WTC11 (cell line): ENCODE data around the gene RSPH3. TPM values are rescaled to one million over a fixed set of nuclear protein-coding genes. Genes with fewer than 3 reads are reported as not detected.

Source experiments
- ATAC-seq: fragments of 200-7000 bp; cut with Tn5 transposase; 2 replicates; pipeline ENCODE4 v1.10.0; 2021; ENCODE audit warnings: mild to moderate bottlenecking, moderate library complexity
- CTCF ChIA-PET: fragments of 300-600 bp; sonication (Branson Sonifier 250); formaldehyde crosslinking; loops from one replicate; lab custom pipeline; 2021; ENCODE audit warnings: antibody characterized with exemption; lab: Charles Lee
- POLR2A ChIA-PET: fragments of 350-600 bp; sonication (Branson Sonifier 250); formaldehyde crosslinking; loops from one replicate; lab custom pipeline; 2021; ENCODE audit warnings: antibody characterized with exemption; lab: Charles Lee
- DNase-seq: peaks from one replicate; pipeline ENCODE4 v3.0.0; 2021; ENCODE audit warnings: low spot score
- H3K27ac Mint-ChIP-seq: 2 replicates; pipeline ENCODE4 v1.8.0; 2021; ENCODE audit warnings: mixed read lengths
- H3K27me3 Mint-ChIP-seq: 2 replicates; pipeline ENCODE4 v1.8.0; 2021; ENCODE audit warnings: low read depth, mild to moderate bottlenecking, moderate library complexity, mixed read lengths
- H3K36me3 Mint-ChIP-seq: 2 replicates; pipeline ENCODE4 v1.8.0; 2021; ENCODE audit warnings: mixed read lengths
- H3K4me1 Mint-ChIP-seq: 2 replicates; pipeline ENCODE4 v1.8.0; 2022; ENCODE audit warnings: mixed read lengths
- H3K4me3 Mint-ChIP-seq: 2 replicates; pipeline ENCODE4 v1.8.0; 2021; ENCODE audit warnings: mild to moderate bottlenecking, moderate library complexity, mixed read lengths
- H3K9me3 Mint-ChIP-seq: 2 replicates; pipeline ENCODE4 v1.8.0; 2021; ENCODE audit warnings: mixed read lengths
- ESRRA ChIP-seq: sonication (generic); formaldehyde crosslinking; IDR thresholded peaks from 2 replicates; pipeline ENCODE4 v1.8.1; 2022; ENCODE audit warnings: mild to moderate bottlenecking, missing genetic modification reagents, borderline replicate concordance
- ETV6 ChIP-seq: sonication (generic); formaldehyde crosslinking; IDR thresholded peaks from 2 replicates; pipeline ENCODE4 v1.8.1; 2022; ENCODE audit warnings: mild to moderate bottlenecking, missing genetic modification reagents
- GABPB1 ChIP-seq: sonication (generic); formaldehyde crosslinking; IDR thresholded peaks from 2 replicates; pipeline ENCODE4 v1.8.1; 2023; ENCODE audit warnings: mild to moderate bottlenecking, missing genetic modification reagents
- GTF2I ChIP-seq: fragments of 250-450 bp; sonication (Bioruptor Pico); conservative IDR thresholded peaks from 2 replicates; pipeline ENCODE4 v1.4.0; 2021; ENCODE audit warnings: mild to moderate bottlenecking
- KAT7 ChIP-seq: sonication (generic); formaldehyde crosslinking; IDR thresholded peaks from 2 replicates; pipeline ENCODE4 v1.8.1; 2023; ENCODE audit warnings: missing genetic modification reagents, mild to moderate bottlenecking, borderline replicate concordance
- NR2C2 ChIP-seq: sonication (generic); formaldehyde crosslinking; IDR thresholded peaks from 2 replicates; pipeline ENCODE4 v1.8.0; 2022; ENCODE audit warnings: mild to moderate bottlenecking, missing genetic modification reagents
- OVOL2 ChIP-seq: fragments of 250-450 bp; sonication (Bioruptor Pico); IDR thresholded peaks from 2 replicates; pipeline ENCODE4 v1.9.0; 2021; ENCODE audit warnings: mild to moderate bottlenecking, borderline replicate concordance
- TEAD1 ChIP-seq: sonication (generic); formaldehyde crosslinking; IDR thresholded peaks from 2 replicates; pipeline ENCODE4 v1.8.0; 2022; ENCODE audit warnings: mild to moderate bottlenecking, missing genetic modification reagents
- total RNA-seq: library from RNA; stranded (reverse); gene quantifications from 3 replicates; pipeline ENCODE4 v1.2.3, GENCODE V29; 2021
- TF ChIP-seq, protein P1 (sequence below): fragments of 200-600 bp; IDR thresholded peaks from 2 replicates; pipeline ENCODE4 v1.8.0; 2022; ENCODE audit warnings: antibody characterized with exemption
- TF ChIP-seq, protein P2 (sequence below): sonication (generic); formaldehyde crosslinking; IDR thresholded peaks from 2 replicates; pipeline ENCODE4 v1.8.1; 2022; ENCODE audit warnings: low read depth, mild to moderate bottlenecking, moderate library complexity, missing genetic modification reagents, borderline replicate concordance
- TF ChIP-seq, protein P3 (sequence below): fragments of 250-450 bp; sonication (Bioruptor Pico); IDR thresholded peaks from 2 replicates; pipeline ENCODE4 v1.8.0; 2021; ENCODE audit warnings: mild to moderate bottlenecking
- TF ChIP-seq, protein P4 (sequence below): sonication (generic); formaldehyde crosslinking; IDR thresholded peaks from 2 replicates; pipeline ENCODE4 v1.8.0; 2022; ENCODE audit warnings: mild to moderate bottlenecking, missing genetic modification reagents
- TF ChIP-seq, protein P5 (sequence below): fragments of 250-450 bp; sonication (Bioruptor Pico); IDR thresholded peaks from 2 replicates; pipeline ENCODE4 v2.1.2; 2022; ENCODE audit warnings: mild to moderate bottlenecking, moderate library complexity
- TF ChIP-seq, protein P6 (sequence below): sonication (generic); formaldehyde crosslinking; IDR thresholded peaks from 2 replicates; pipeline ENCODE4 v1.8.1; 2022; ENCODE audit warnings: mild to moderate bottlenecking, moderate library complexity, missing genetic modification reagents
- TF ChIP-seq, protein P7 (sequence below): fragments of 250-450 bp; sonication (Bioruptor Pico); IDR thresholded peaks from 2 replicates; pipeline ENCODE4 v1.9.0; 2021; ENCODE audit warnings: moderate library complexity, mild to moderate bottlenecking, inconsistent platforms, borderline replicate concordance
- TF ChIP-seq, protein P8 (sequence below): fragments of 250-450 bp; sonication (Bioruptor Pico); conservative IDR thresholded peaks from 2 replicates; pipeline ENCODE4 v1.9.0; 2021; ENCODE audit warnings: mild to moderate bottlenecking

Gene RSPH3
- total RNA-seq, 1 experiment from 2014 or later: 3.2 TPM

DNA sequence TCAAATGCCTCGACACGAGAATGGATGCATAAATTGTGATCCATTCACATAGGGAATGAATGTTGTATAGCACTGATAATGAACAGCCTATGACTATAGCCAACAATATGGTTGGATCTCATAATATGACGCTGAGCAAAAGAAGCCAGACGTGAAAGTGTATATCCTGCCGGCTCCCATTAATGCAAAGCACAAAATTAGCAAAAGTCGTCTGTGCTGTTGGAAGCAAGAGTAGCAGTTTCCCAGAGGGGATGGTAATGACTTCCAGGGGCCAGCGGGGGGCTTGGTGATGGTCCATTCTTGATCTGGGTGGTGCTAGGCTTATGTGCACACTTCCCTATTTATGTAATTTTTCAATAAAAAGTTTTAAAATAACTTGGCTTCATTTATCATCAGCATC, 45.8 kb upstream of the RSPH3 start:
- no peak overlapping the region for H3K27ac Mint-ChIP-seq
- H3K36me3 Mint-ChIP-seq: no peaks in the 10 kb centered on the region
- H3K27me3 Mint-ChIP-seq: no peaks in the 10 kb centered on the region; the same call in 1 of the 2 replicates
- H3K4me1 Mint-ChIP-seq: peaks cover 29% of the 10 kb centered on the region
- TF ChIP-seq, protein P1, sequence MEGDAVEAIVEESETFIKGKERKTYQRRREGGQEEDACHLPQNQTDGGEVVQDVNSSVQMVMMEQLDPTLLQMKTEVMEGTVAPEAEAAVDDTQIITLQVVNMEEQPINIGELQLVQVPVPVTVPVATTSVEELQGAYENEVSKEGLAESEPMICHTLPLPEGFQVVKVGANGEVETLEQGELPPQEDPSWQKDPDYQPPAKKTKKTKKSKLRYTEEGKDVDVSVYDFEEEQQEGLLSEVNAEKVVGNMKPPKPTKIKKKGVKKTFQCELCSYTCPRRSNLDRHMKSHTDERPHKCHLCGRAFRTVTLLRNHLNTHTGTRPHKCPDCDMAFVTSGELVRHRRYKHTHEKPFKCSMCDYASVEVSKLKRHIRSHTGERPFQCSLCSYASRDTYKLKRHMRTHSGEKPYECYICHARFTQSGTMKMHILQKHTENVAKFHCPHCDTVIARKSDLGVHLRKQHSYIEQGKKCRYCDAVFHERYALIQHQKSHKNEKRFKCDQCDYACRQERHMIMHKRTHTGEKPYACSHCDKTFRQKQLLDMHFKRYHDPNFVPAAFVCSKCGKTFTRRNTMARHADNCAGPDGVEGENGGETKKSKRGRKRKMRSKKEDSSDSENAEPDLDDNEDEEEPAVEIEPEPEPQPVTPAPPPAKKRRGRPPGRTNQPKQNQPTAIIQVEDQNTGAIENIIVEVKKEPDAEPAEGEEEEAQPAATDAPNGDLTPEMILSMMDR: 0 out of 2 replicates have a peak, but pooled peaks have one; percentile 9
- TF ChIP-seq NR2C2 (CRISPR knock-in tag) (no peak), GABPB1 (CRISPR knock-in tag) (no peak)
- TF ChIP-seq, protein P2, sequence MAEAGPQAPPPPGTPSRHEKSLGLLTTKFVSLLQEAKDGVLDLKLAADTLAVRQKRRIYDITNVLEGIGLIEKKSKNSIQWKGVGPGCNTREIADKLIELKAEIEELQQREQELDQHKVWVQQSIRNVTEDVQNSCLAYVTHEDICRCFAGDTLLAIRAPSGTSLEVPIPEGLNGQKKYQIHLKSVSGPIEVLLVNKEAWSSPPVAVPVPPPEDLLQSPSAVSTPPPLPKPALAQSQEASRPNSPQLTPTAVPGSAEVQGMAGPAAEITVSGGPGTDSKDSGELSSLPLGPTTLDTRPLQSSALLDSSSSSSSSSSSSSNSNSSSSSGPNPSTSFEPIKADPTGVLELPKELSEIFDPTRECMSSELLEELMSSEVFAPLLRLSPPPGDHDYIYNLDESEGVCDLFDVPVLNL (CRISPR knock-in tag): no peak
- ChIA-PET POLR2A (no interaction called here), CTCF (no interaction called here)
- ATAC-seq: no peak
- DNase-seq: no peak
- H3K9me3 Mint-ChIP-seq: no peaks in the 10 kb centered on the region
- H3K4me3 Mint-ChIP-seq: no peak overlapping the region

DNA sequence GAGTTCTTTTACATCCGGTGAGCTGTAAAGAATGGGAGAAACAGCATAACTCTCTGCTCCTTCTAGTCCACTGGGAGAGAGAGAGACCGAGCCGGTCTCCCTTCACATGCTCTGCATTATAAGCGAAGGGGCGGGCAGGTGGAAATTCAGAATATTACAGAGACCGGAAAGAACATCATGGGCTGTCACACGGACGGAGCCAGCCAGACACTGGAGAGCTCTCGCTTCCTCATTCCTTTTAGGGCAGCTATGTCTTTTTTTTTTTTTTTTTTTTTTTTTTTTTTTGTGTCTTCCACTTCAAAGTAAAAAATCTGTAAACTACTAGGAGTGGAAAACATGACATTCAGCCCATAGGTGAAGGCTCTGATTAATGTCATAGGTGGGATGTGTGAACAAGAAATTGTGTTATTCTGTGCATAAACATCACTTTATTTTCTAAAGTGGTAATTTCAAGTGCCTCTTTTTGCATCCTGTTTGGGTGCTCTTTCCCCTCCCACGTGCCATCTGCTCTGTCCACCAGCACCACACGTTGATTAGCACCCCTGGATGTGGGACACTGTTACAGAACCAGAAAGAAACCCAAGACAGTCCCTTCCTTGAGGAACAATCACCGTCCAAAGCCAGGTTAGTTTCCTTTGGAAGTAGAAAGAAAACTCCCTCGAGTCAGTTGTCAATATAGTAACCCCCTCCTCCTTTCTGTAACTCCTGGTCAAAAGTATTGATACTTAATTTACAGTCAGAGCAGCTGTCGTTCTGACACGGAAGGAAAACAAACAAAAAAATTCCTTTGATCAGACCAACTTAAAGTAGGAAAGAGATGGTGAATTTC, 45.1 kb upstream of the RSPH3 start, which contains the start of gene TAGAP:
TSS of gene TAGAP (minus strand) at position 93 of the 829 bp plus-strand sequence. CDS start 845 bp downstream, outside the sequence.
- Mint-ChIP-seq H3K9me3 (no peaks in the 10 kb centered on the region), H3K36me3 (no peaks in the 10 kb centered on the region), H3K4me3 (no peak within 1 kb of the TSS), H3K27me3 (no peaks in the 10 kb centered on the region; the same call in 1 of the 2 replicates), H3K4me1 (peaks cover 29% of the 10 kb centered on the region), H3K27ac (0 out of 2 replicates have a peak within 1 kb of the TSS, but pooled peaks have one; percentile 41)
- ATAC-seq (no peak), DNase-seq (no peak)
- POLR2A ChIA-PET: no interaction called here
- TF ChIP-seq, protein P3, sequence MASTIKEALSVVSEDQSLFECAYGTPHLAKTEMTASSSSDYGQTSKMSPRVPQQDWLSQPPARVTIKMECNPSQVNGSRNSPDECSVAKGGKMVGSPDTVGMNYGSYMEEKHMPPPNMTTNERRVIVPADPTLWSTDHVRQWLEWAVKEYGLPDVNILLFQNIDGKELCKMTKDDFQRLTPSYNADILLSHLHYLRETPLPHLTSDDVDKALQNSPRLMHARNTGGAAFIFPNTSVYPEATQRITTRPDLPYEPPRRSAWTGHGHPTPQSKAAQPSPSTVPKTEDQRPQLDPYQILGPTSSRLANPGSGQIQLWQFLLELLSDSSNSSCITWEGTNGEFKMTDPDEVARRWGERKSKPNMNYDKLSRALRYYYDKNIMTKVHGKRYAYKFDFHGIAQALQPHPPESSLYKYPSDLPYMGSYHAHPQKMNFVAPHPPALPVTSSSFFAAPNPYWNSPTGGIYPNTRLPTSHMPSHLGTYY: no peak
- TF ChIP-seq, protein P4, sequence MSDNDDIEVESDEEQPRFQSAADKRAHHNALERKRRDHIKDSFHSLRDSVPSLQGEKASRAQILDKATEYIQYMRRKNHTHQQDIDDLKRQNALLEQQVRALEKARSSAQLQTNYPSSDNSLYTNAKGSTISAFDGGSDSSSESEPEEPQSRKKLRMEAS (CRISPR knock-in tag): no peak
- no peak for TF ChIP-seq TEAD1
- no peak for TF ChIP-seq OVOL2 (CRISPR knock-in tag)
- TF ChIP-seq ESRRA (CRISPR knock-in tag): no peak
- no peak for TF ChIP-seq KAT7 (CRISPR knock-in tag)
- TF ChIP-seq ETV6 (CRISPR knock-in tag): no peak
- TF ChIP-seq, protein P5, sequence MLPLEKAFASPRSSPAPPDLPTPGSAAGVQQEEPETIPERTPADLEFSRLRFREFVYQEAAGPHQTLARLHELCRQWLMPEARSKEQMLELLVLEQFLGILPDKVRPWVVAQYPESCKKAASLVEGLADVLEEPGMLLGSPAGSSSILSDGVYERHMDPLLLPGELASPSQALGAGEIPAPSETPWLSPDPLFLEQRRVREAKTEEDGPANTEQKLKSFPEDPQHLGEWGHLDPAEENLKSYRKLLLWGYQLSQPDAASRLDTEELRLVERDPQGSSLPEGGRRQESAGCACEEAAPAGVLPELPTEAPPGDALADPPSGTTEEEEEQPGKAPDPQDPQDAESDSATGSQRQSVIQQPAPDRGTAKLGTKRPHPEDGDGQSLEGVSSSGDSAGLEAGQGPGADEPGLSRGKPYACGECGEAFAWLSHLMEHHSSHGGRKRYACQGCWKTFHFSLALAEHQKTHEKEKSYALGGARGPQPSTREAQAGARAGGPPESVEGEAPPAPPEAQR (CRISPR knock-in tag): no peak
- TF ChIP-seq, protein P6, sequence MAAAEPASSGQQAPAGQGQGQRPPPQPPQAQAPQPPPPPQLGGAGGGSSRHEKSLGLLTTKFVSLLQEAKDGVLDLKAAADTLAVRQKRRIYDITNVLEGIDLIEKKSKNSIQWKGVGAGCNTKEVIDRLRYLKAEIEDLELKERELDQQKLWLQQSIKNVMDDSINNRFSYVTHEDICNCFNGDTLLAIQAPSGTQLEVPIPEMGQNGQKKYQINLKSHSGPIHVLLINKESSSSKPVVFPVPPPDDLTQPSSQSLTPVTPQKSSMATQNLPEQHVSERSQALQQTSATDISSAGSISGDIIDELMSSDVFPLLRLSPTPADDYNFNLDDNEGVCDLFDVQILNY (CRISPR knock-in tag): no peak
- TF ChIP-seq GTF2I (CRISPR knock-in tag): no peak
- TF ChIP-seq, protein P7, sequence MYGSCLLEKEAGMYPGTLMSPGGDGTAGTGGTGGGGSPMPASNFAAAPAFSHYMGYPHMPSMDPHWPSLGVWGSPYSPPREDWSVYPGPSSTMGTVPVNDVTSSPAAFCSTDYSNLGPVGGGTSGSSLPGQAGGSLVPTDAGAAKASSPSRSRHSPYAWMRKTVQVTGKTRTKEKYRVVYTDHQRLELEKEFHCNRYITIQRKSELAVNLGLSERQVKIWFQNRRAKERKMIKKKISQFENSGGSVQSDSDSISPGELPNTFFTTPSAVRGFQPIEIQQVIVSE (CRISPR knock-in tag): no peak
- TF ChIP-seq, protein P8, sequence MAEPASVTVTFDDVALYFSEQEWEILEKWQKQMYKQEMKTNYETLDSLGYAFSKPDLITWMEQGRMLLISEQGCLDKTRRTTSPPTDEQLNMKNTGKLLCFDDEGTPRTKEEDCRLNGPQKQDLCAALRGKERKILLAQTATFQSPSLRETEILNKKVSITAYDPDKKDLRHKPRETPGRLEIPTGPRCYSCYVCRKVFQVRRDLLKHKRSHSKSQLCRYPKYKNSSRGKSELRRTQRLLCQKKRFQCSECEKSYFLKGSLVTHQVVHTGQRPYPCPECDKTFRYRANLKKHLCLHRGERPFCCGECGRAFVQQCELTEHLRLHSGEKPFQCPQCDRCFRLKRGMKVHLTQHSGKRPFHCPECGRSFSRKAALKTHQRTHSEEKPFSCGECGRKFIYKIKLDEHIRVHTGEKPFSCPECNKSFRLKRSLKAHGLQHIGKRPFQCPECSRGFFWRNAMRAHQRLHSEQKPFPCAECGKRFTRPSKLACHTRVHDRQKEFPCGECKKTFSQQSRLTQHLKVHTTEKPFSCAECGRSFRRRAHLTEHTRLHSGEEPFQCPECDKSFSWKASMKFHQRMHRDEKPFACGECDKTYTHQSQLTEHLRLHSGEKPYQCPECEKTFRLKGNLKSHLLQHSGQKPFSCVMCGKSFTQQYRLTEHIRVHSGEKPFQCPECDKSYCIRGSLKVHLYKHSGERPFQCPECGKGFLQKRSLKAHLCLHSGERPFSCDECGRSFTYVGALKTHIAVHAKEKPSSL (CRISPR knock-in tag): no peak
- CTCF ChIA-PET: interaction anchor here (1.1 to 7.6 kb wide), 3 partner anchors 59 to 90 kb away, joined by 4 to 92 read pairs (median 5); no protein-coding TSS in a partner anchor
